K562 treated with DMSO at 1 percent for 12 hours (cell line): ENCODE measurements around the gene NECTIN1. TPM values are rescaled to one million over a fixed set of nuclear protein-coding genes. Genes with fewer than 3 reads are reported as not detected.

Experiments used
- total RNA-seq: library from RNA; unstranded; fragments of 300-600 nt; gene quantifications from 2 replicates; pipeline ENCODE4 v1.2.3, GENCODE V29; 2022; ENCODE audit not compliant: insufficient read depth

The NECTIN1 gene
- 0.17 and 0.26 TPM in 2 replicates for total RNA-seq

GRCh38 chr11:119728651-119729580 lies at the start of gene NECTIN1:
Gene NECTIN1, minus strand, starts transcription at chr11:119729200. Its CDS starts 647 bp downstream, at chr11:119728553.

